ENCODE measurements around the gene PPP1R26. TPM values are rescaled to one million over a fixed set of nuclear protein-coding genes. Genes with fewer than 3 reads are reported as not detected.

The PPP1R26 gene
- total and polyA plus RNA-seq, 4 donors = 3.3 to 14.2 (median 10.8) TPM

DNA sequence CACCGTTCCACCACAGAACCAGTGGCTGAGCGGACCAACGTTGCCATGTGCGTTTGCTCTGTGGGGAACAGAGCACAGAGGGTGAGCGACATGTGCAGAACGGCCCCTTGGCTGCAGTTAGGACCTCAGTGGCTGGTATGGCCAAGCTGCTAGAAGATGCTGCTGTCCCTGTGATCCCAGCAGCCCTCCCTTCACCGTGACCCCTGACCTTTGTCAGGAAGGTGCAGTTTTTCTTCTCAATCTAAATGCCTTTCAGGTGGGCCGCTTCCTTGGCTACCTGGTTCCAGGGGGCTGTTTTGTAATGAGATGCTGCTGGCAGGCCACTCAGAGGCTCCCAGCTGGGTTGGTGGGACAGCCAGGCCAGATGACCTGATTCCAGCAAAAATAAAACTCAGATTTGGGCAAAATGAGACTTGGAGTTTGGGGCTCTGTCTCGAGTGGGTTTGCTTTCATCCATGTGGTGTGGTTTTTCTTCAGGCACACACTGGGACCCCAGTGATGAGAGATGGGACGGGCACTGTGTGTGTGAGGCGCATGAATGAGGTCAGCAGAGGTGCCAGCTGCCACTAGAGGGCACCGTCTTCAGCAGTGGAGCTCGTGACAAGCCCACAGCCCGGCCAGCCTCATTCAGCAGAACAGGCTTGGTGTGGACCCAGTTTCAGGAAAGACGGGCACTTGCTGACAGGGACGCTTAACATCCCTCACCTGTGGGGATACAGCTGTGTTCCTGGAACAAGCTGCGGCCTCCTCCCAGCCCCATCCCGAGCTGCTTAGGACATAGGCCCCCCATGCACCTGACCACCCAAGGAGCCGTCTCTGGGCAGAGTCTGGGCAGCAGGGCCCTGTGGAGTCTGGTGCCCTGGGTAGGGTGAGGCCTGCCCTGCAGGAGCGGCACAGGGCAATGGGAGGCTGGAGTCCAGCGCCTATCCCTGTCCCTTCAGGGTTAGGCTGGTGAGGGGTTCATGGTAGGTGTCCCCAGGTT, 25.0 kb downstream of the PPP1R26 start:
- no peak overlapping the region for H3K4me3 ChIP-seq (ENCODE audit: low read length in 2 of 2)
- ATAC-seq (ENCODE audit: low FRiP score) (no peak), DNase-seq (peak; percentile 70 to 81)
- 56 to 59% methylated on average over 21 of the region's 21 CpGs for WGBS, 2 donors
- peaks cover 0 to 5% of the 10 kb centered on the region in 2 donors for H3K36me3 ChIP-seq (ENCODE audit: control insufficient read depth in 1 of 2, insufficient read depth in 2 of 2, low read length in 1 of 2)
- no peak overlapping the region for H3K27ac ChIP-seq (ENCODE audit: low read depth in 1 of 2, low read length in 2 of 2)
- H3K27me3 ChIP-seq (ENCODE audit: control insufficient read depth in 1 of 2, insufficient read depth in 2 of 2, low read length in 1 of 2) = no peaks in the 10 kb centered on the region
- no peaks in the 10 kb centered on the region for H3K4me1 ChIP-seq (ENCODE audit: control insufficient read depth in 1 of 2, insufficient read depth in 2 of 2, low read length in 2 of 2)
- intact Hi-C loops (cut with DNase I) = loop anchor here in 1 of 2 donors (5.0 kb wide), 1 partner anchor 1432 kb away; no protein-coding TSS in a partner anchor
- peaks cover 6% of the 10 kb centered on the region for H3K9me3 ChIP-seq (ENCODE audit: control insufficient read depth, low read length)

DNA sequence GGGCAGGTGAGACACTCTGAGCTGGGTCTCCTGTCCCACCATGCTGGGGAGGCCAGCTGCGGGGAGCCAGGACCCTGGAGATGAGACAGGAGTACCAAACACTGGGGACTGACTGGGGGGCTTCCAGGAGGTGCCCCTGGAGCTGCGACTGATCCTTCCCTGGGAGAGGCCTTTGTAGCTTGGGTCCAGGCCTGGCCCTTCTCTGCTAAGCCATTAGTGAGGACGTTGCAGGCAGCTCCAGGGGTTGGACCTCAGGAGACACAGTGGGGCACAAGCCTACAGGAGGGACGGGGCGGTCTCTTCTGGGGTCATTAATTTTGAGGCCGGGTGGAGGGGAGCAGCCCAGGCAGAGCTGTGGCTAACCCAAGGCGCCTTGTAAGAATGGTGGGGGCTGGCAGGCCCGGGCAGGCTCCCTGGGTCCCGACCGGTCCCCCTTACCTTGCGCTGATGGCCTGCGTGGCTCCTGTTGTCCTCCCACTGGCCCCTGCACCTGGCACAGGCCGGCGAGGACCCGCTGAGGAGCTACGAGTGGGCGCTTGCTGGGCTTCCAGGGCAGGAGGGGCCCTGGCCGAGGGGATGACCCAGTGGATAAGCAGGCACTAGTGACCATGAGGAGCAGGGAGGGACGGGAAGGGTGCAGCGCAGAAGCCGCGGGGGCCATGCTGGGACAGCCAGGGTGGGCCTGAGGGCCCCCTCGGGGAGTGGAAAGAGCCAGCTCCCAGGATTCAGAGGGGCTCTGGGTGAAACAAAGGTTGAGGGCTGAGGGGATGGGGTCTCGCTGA, 26.0 kb downstream of the PPP1R26 start:
- H3K9me3 ChIP-seq (ENCODE audit: control insufficient read depth, low read length) = peaks cover 6% of the 10 kb centered on the region
- peaks cover 0 to 5% of the 10 kb centered on the region in 2 donors for H3K36me3 ChIP-seq (ENCODE audit: control insufficient read depth in 1 of 2, insufficient read depth in 2 of 2, low read length in 1 of 2)
- DNase-seq = peak in 1 of 2 donors; percentile 68
- H3K27me3 ChIP-seq (ENCODE audit: control insufficient read depth in 1 of 2, insufficient read depth in 2 of 2, low read length in 1 of 2) = no peaks in the 10 kb centered on the region
- no peak overlapping the region for H3K27ac ChIP-seq (ENCODE audit: low read depth in 1 of 2, low read length in 2 of 2)
- H3K4me3 ChIP-seq (ENCODE audit: low read length in 2 of 2) = no peak overlapping the region
- 84 to 85% methylated on average over 24 of the region's 24 CpGs for WGBS, 2 donors
- H3K4me1 ChIP-seq (ENCODE audit: control insufficient read depth in 1 of 2, insufficient read depth in 2 of 2, low read length in 2 of 2) = no peaks in the 10 kb centered on the region
- no peak for ATAC-seq (ENCODE audit: low FRiP score)
- intact Hi-C loops (cut with DNase I) = no loop called here

DNA sequence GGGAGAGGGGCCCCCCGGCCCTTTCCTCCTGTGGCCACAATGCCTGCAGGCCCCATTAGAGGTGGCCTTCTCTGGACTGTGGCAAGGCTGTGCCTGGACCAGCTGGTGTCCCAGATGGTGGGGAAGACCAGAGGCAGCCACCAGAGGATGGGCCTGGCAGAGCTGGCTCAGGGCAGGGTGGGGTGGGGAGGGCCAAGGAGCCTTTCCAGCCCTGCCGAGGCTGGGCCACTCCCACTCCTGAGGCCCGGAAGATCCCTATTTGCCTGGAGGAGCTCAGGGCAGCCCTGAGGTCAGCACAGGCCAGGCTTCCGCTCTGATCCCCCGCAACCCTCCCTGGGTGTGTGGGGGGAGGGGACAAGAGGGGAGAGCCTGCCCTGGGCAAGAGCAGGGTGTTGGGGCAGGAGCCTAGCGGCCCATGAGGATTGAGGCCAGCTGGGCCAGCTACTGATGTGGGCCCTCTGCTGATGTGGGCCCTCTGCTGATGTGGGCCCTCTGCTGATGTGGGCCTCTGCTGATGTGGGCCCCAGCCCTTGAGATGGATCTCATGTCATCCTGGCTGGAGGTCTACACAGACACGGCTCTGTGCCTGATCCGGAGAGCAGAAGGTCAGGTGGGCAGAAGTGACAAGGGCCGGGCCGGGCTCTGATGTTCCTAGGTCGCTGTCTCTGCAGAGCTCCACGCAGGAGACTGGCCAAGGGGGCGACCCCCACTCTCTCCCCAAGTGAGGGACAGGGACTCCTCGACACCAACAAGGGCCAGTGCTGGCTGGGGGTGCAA, 26.9 kb downstream of the PPP1R26 start:
- ATAC-seq (ENCODE audit: low FRiP score) = no peak
- H3K27ac ChIP-seq (ENCODE audit: low read depth in 1 of 2, low read length in 2 of 2) = no peak overlapping the region
- peak in 1 of 2 donors; percentile 57 for DNase-seq
- H3K4me3 ChIP-seq (ENCODE audit: low read length in 2 of 2) = no peak overlapping the region
- H3K36me3 ChIP-seq (ENCODE audit: control insufficient read depth in 1 of 2, insufficient read depth in 2 of 2, low read length in 1 of 2) = peaks cover 0 to 5% of the 10 kb centered on the region in 2 donors
- intact Hi-C loops (cut with DNase I) = no loop called here
- peaks cover 6% of the 10 kb centered on the region for H3K9me3 ChIP-seq (ENCODE audit: control insufficient read depth, low read length)
- H3K27me3 ChIP-seq (ENCODE audit: control insufficient read depth in 1 of 2, insufficient read depth in 2 of 2, low read length in 1 of 2) = no peaks in the 10 kb centered on the region
- no peaks in the 10 kb centered on the region for H3K4me1 ChIP-seq (ENCODE audit: control insufficient read depth in 1 of 2, insufficient read depth in 2 of 2, low read length in 2 of 2)
- 61 to 65% methylated on average over 14 of the region's 14 CpGs for WGBS, 2 donors

DNA sequence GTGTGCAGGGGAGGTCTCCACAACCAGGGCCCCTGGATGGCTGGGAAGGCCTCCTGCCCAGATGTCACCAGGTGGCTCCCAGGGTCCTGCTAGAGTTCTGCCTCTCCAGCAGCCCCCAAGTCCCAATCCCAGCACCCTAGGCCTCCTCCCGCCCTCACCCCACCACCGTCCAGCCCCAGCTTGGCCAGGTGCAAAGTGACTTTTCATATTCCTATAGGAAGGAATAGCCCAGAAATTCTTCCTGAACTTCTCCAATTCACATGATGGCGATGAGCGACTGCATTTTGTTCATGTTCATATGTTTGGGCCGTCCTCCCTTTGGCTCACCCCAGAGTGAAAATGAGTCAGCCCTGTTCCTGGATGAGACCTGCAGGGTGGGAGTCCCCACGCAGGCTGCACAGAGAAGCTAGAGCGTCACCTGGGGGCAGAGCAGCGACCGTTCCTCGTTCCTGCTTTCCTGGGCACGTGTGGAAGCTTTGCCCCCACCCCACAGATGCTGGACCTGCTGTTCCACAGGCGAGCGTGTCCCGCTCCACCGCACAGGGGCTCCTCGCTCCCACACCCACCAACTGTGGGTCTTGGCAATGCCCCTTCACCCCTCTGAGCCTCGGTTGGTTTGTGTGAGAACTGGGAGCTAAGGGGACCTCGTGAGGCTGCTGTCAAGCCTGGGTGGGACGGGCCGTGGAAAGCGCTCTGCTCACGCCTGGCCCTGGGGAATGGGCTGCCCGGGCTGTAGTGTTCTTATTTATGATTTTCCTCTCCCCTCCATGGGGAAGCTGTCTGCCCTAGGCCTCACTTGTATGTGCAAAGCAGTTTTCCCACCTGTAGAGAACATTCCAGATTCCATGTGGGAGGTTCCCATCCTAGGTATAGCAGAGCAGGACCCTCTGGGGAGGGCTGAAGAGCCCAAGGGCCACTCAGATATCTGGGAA, 27.8 kb downstream of the PPP1R26 start:
- ATAC-seq (ENCODE audit: low FRiP score) (no peak), DNase-seq (peak in 1 of 2 donors; percentile 67)
- Histone ChIP-seq H3K36me3 (ENCODE audit: control insufficient read depth in 1 of 2, insufficient read depth in 2 of 2, low read length in 1 of 2) (peaks cover 0 to 5% of the 10 kb centered on the region in 2 donors), H3K9me3 (ENCODE audit: control insufficient read depth, low read length) (peaks cover 6% of the 10 kb centered on the region), H3K27ac (ENCODE audit: low read depth in 1 of 2, low read length in 2 of 2) (no peak overlapping the region), H3K4me1 (ENCODE audit: control insufficient read depth in 1 of 2, insufficient read depth in 2 of 2, low read length in 2 of 2) (no peaks in the 10 kb centered on the region), H3K27me3 (ENCODE audit: control insufficient read depth in 1 of 2, insufficient read depth in 2 of 2, low read length in 1 of 2) (no peaks in the 10 kb centered on the region), H3K4me3 (ENCODE audit: low read length in 2 of 2) (no peak overlapping the region)
- intact Hi-C loops (cut with DNase I) = no loop called here
- WGBS, 2 donors = 80 to 82% methylated on average over 23 of the region's 23 CpGs

DNA sequence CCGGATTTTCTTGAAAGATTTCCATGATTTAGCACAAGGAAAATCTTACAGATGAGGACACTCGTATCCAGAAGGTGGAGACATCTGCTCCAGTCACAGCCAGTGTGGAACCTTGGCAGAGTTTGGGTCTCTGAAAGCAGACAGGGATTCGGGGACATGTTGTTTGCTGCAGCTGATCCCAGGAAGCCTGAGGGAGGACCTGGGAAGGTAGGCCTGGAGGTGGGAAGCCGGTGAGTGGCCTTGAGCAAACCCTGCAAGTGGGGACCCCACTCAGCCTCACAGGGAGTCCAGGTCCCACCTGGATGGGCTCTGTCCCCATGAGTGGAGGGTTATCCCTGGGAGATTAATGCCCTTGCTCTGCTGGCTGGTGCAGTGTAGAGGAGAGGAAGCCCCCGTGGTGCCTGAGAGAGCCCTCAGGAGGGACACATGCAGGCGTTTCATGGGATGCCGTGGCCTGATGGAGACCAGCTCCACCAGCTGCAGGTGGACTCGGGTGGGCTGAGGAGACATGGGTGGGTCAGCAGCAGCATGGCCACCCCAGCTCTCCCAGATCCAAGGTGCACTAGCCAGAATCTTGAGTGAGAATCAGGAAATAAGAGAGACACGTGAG, 28.7 kb downstream of the PPP1R26 start:
- intact Hi-C loops (cut with DNase I) = no loop called here
- no peak overlapping the region for H3K4me3 ChIP-seq (ENCODE audit: low read length in 2 of 2)
- DNase-seq (no peak), ATAC-seq (ENCODE audit: low FRiP score) (no peak)
- no peaks in the 10 kb centered on the region for H3K4me1 ChIP-seq (ENCODE audit: control insufficient read depth in 1 of 2, insufficient read depth in 2 of 2, low read length in 2 of 2)
- no peak overlapping the region for H3K27ac ChIP-seq (ENCODE audit: low read depth in 1 of 2, low read length in 2 of 2)
- H3K9me3 ChIP-seq (ENCODE audit: control insufficient read depth, low read length) = peaks cover 6% of the 10 kb centered on the region
- 81 to 84% methylated on average over 9 of the region's 9 CpGs for WGBS, 2 donors
- no peaks in the 10 kb centered on the region for H3K27me3 ChIP-seq (ENCODE audit: control insufficient read depth in 1 of 2, insufficient read depth in 2 of 2, low read length in 1 of 2)
- peaks cover 0 to 5% of the 10 kb centered on the region in 2 donors for H3K36me3 ChIP-seq (ENCODE audit: control insufficient read depth in 1 of 2, insufficient read depth in 2 of 2, low read length in 1 of 2)

DNA sequence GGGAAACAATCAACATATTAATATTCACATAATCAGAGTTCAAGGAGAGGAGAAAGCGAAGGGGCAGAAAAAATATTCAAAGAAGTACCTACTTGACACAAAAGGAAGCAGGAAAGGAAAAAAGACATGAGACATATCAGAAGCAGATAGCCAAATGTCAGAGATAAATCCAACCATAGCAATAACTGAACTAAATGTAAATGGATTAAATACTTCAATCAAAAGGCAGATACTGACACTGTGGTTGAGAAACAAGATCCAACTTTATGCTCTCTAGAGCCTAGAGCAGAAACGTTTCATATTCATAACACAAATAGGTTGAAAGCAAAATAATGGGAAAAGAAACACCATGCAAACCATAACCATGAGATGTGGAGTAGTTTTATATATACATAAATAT, 29.9 kb downstream of the PPP1R26 start:
- no peaks in the 10 kb centered on the region for H3K36me3 ChIP-seq (ENCODE audit: control insufficient read depth in 1 of 2, insufficient read depth in 2 of 2, low read length in 1 of 2)
- H3K27ac ChIP-seq (ENCODE audit: low read depth in 1 of 2, low read length in 2 of 2) = no peak overlapping the region
- ATAC-seq (ENCODE audit: low FRiP score) (no peak), DNase-seq (no peak)
- H3K4me3 ChIP-seq (ENCODE audit: low read length in 2 of 2) = no peak overlapping the region
- H3K4me1 ChIP-seq (ENCODE audit: control insufficient read depth in 1 of 2, insufficient read depth in 2 of 2, low read length in 2 of 2) = no peaks in the 10 kb centered on the region
- intact Hi-C loops (cut with DNase I) = no loop called here
- WGBS, 2 donors = 82 to 87% methylated on average over 2 of the region's 2 CpGs
- no peaks in the 10 kb centered on the region for H3K27me3 ChIP-seq (ENCODE audit: control insufficient read depth in 1 of 2, insufficient read depth in 2 of 2, low read length in 1 of 2)
- peaks cover 6% of the 10 kb centered on the region for H3K9me3 ChIP-seq (ENCODE audit: control insufficient read depth, low read length)

DNA sequence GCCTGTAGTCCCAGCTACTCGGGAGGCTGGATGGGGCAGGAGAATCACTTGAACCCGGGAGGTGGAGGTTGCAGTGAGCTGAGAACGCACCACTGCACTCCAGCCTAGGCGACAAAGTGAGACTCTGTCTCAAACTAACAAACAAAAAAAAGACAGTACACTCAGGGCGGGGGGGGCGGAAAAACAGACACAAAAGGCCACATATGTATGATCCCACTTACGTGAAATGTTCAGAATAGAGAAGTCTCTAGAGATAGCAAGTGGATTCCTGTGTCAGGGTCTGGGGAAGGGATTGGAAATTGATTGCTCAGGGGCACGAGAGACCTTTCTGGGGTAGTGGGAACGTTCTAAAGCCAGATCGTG, 32.6 kb downstream of the PPP1R26 start:
- Histone ChIP-seq H3K36me3 (ENCODE audit: control insufficient read depth in 1 of 2, insufficient read depth in 2 of 2, low read length in 1 of 2) (no peaks in the 10 kb centered on the region), H3K4me1 (ENCODE audit: control insufficient read depth in 1 of 2, insufficient read depth in 2 of 2, low read length in 2 of 2) (no peaks in the 10 kb centered on the region), H3K9me3 (ENCODE audit: control insufficient read depth, low read length) (peaks cover 6% of the 10 kb centered on the region), H3K4me3 (ENCODE audit: low read length in 2 of 2) (no peak overlapping the region), H3K27me3 (ENCODE audit: control insufficient read depth in 1 of 2, insufficient read depth in 2 of 2, low read length in 1 of 2) (no peaks in the 10 kb centered on the region), H3K27ac (ENCODE audit: low read depth in 1 of 2, low read length in 2 of 2) (no peak overlapping the region)
- intact Hi-C loops (cut with DNase I) = no loop called here
- WGBS, 2 donors = 75% methylated on average over 10 of the region's 10 CpGs
- ATAC-seq (ENCODE audit: low FRiP score) = no peak
- no peak for DNase-seq

All from aorta (tissue), 5 donors.